IPS DF 6.9 (cell line): ENCODE data around the gene OTOF.

Experiments used
- DNase-seq: peaks from one replicate; pipeline ENCODE4 v3.0.0-alpha.2; 2013; ENCODE audit warnings: low read depth, low spot score
- H3K27ac ChIP-seq: one replicate; pipeline ENCODE4 v1.5.1; 2013; ENCODE audit warnings: low read length, control low read depth
- H3K27me3 ChIP-seq: 2 replicates; pipeline ENCODE4 v1.6.1; 2013; ENCODE audit warnings: mild to moderate bottlenecking, low read length; ENCODE audit not compliant: control insufficient read depth, insufficient read depth
- H3K36me3 ChIP-seq: 2 replicates; pipeline ENCODE4 v1.6.1; 2013; ENCODE audit warnings: low read length; ENCODE audit not compliant: control insufficient read depth, insufficient read depth
- H3K4me1 ChIP-seq: 2 replicates; pipeline ENCODE4 v1.6.1; 2013; ENCODE audit warnings: low read length; ENCODE audit not compliant: control insufficient read depth, insufficient read depth
- H3K4me3 ChIP-seq: 2 replicates; pipeline ENCODE4 v1.5.1; 2013; ENCODE audit warnings: mild to moderate bottlenecking, low read length
- H3K9me3 ChIP-seq: 2 replicates; pipeline ENCODE4 v1.6.1; 2013; ENCODE audit warnings: low read length, inconsistent platforms; ENCODE audit not compliant: control insufficient read depth, insufficient read depth
- WGBS: extraction: QIAGEN DNeasy Blood & Tissue Kit; methylation state at CpG from one replicate; pipeline ENCODE4 v1.1.7; 2013; ENCODE audit warnings: mixed read lengths, missing lambda C conversion rate; ENCODE audit not compliant: insufficient read length, insufficient coverage; 5-methylcytosine and 5-hydroxymethylcytosine counted together

Gene OTOF

DNA sequence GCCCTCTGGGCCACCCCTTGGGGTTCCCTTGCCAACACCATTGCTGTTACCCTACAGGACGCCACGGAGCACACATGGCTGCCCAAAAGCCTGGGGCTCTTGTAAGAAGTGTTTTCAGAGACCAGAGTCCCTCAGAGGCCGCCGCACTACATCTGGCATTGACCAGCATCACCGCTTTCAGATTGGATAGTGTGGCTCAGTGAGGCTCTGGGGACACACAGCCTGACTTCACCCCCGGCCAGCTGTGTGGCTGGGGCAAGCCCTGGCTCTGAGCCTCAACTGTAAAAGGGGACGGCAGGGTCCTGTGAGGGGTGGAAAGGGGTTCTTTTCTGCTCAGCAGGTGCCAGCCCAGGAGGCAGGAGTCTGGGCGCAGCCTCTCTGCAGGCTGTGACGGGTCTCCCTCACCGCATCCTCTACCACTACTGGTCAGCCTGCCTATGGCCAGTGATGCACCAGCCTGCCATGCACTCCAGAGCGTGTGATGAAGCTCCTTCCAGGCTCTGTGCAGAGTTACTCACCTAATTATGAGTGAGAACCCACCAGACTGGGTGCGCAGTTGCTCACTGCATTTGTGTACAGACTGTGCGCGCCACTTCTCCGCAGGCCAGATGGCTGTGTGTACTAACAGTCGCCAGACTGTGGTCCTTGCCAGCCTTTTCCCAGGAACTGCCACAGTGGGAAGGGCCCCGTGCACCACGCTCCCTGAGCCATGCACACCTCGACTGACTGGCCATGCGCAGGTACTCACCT is 10.7 kb upstream of the OTOF start:
- DNase-seq = no peak
- Histone ChIP-seq H3K4me1 (no peaks in the 10 kb centered on the region; the same call in 1 of the 2 replicates), H3K4me3 (no peak overlapping the region), H3K9me3 (no peaks in the 10 kb centered on the region), H3K27ac (no peak overlapping the region), H3K36me3 (no peaks in the 10 kb centered on the region), H3K27me3 (no peaks in the 10 kb centered on the region)
- no CpG with 5 or more reads among the region's 20 CpGs for WGBS

- Histone ChIP-seq H3K27ac (no peak overlapping the region), H3K4me3 (no peak overlapping the region), H3K4me1 (no peaks in the 10 kb centered on the region; the same call in 1 of the 2 replicates), H3K27me3 (no peaks in the 10 kb centered on the region), H3K9me3 (no peaks in the 10 kb centered on the region), H3K36me3 (no peaks in the 10 kb centered on the region)
- no peak for DNase-seq
- no CpG with 5 or more reads among the region's 5 CpGs for WGBS
These were observed 9.3 kb upstream of the OTOF start for GRCh38 chr2:26487192-26487591.

GRCh38 chr2:26486789-26487188 is 8.9 kb upstream of the OTOF start:
- Histone ChIP-seq H3K27ac (no peak overlapping the region), H3K4me1 (no peaks in the 10 kb centered on the region; the same call in 1 of the 2 replicates), H3K36me3 (no peaks in the 10 kb centered on the region), H3K27me3 (no peaks in the 10 kb centered on the region), H3K9me3 (no peaks in the 10 kb centered on the region), H3K4me3 (no peak overlapping the region)
- no peak for DNase-seq
- WGBS = no CpG with 5 or more reads among the region's 3 CpGs

DNA sequence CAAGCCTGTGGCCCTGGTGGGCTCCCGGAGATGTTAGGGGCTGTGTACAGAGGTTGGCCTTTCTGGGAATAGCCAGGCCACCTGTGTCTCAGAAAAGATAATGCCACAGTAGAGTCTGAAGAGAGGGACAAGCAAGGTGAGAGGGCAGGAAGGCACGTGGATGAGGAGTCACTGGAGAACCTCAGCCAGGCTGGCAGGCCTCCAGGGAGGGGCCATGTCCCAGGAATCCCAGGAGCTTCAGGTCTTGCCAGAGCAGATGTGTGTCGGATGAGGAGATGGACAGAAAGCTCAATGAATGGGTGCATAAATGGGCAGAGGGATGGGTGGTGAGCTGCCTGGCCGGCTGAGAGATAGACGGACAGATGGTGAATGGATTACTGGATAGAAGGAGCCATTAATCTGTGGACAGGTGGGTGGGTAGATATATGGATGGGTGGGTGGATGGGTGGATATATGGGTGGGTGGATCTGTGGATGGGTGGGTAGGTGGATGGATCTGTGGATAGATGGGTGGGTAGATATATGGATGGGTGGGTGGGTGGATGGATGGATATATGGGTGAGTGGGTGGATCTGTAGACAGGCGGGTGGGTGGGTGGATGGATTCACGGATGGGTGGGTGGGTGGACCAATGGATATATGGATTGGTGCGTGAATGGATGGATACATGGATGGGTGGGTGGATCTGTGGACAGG is 7.9 kb upstream of the OTOF start:
- H3K9me3 ChIP-seq = no peaks in the 10 kb centered on the region
- H3K4me3 ChIP-seq = no peak overlapping the region
- no peaks in the 10 kb centered on the region; the same call in 1 of the 2 replicates for H3K4me1 ChIP-seq
- no peak for DNase-seq
- WGBS = no CpG with 5 or more reads among the region's 8 CpGs
- H3K27ac ChIP-seq = no peak overlapping the region
- no peaks in the 10 kb centered on the region for H3K36me3 ChIP-seq
- H3K27me3 ChIP-seq = no peaks in the 10 kb centered on the region

DNA sequence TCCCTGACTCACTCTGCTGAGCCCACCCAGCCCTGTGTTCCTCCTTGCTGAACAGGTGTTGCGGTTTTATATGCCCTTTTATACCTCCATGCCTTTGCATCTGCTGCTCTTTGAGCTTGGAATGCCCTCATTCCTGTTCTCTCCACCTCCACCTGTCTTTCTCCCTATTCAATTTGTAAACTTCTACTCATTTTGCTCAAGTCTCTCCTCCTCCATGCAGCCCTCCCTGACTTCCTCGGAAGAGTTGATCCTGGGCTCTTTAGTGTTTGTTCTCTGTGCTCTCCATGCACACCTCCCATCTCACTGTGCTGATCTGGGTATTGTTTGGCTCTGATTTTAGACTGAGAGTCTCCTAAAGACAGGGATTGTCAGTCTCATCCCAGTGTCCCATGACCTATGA is 7.2 kb upstream of the OTOF start:
- Histone ChIP-seq H3K4me3 (no peak overlapping the region), H3K9me3 (no peaks in the 10 kb centered on the region), H3K4me1 (no peaks in the 10 kb centered on the region; the same call in 1 of the 2 replicates), H3K27ac (no peak overlapping the region), H3K36me3 (no peaks in the 10 kb centered on the region; the same call in 1 of the 2 replicates), H3K27me3 (no peaks in the 10 kb centered on the region)
- WGBS = no CpG with 5 or more reads among the region's 2 CpGs
- no peak for DNase-seq

- no peak for DNase-seq
- WGBS = no CpG with 5 or more reads among the region's 4 CpGs
These were observed 6.7 kb upstream of the OTOF start for GRCh38 chr2:26484579-26484978.

DNA sequence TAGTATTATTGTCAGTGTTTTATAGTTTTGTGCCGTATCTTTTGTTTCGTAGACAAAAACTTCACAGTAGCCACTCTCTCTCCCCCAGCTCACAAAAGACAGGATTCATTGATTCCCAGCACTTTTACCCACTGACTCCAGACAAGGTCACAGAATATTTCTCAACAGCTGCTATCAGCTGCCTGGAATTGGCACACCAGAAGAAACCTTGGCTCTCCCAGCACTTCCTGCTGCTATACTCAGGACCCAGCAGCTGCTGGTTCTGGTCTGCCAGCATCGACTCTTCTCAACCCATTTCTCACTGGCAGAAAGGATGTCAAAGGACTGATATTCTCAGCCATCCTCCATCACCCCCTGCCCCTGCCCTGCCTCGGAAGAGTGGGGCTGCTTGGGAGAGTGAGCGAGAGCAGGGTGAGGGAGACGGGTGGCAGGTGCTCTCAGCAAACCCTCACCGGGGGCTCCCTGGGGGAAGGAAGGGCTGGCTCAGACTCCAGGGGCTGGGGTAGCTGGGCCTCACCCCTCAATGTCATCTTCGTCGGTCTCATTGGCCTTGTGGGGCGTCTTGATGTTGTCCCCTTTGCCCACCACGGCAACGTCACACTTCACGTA is 6.1 kb upstream of the OTOF start:
- H3K27ac ChIP-seq = no peak overlapping the region
- no peaks in the 10 kb centered on the region; the same call in 1 of the 2 replicates for H3K4me1 ChIP-seq
- no CpG with 5 or more reads among the region's 13 CpGs for WGBS
- no peaks in the 10 kb centered on the region for H3K9me3 ChIP-seq
- H3K4me3 ChIP-seq = no peak overlapping the region
- DNase-seq = no peak
- no peaks in the 10 kb centered on the region for H3K27me3 ChIP-seq
- H3K36me3 ChIP-seq = no peaks in the 10 kb centered on the region; the same call in 1 of the 2 replicates

More at GRCh38 chr2:26484579-26484978, 6.7 kb upstream of the OTOF start:
- no peak overlapping the region for H3K4me3 ChIP-seq
- no peaks in the 10 kb centered on the region for H3K9me3 ChIP-seq
- no peak overlapping the region for H3K27ac ChIP-seq
- no peaks in the 10 kb centered on the region for H3K27me3 ChIP-seq
- H3K36me3 ChIP-seq = no peaks in the 10 kb centered on the region; the same call in 1 of the 2 replicates
- no peaks in the 10 kb centered on the region; the same call in 1 of the 2 replicates for H3K4me1 ChIP-seq

DNA sequence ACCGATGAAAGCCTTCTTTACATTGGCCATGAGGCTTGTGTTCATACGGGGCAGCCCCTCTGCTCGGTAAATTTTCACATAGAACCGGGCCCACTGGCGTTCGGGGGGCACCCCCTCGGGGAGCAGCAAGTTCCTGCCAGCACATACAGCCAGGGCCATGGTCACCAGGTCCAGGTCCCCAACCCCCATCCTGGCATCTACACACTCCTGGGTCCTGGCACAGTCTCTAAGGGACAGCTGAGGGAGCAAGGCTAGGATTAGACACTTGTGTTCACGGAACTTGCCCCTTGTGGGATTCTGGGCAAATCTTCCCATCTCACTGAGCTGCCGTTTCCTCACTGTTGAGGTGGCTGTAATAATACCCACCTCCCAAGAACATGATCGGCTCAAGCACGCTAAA is 5.6 kb upstream of the OTOF start:
- Histone ChIP-seq H3K4me1 (no peaks in the 10 kb centered on the region), H3K4me3 (no peak overlapping the region), H3K9me3 (no peaks in the 10 kb centered on the region), H3K27me3 (no peaks in the 10 kb centered on the region), H3K36me3 (no peaks in the 10 kb centered on the region; the same call in 1 of the 2 replicates), H3K27ac (no peak overlapping the region)
- DNase-seq = no peak
- WGBS = no CpG with 5 or more reads among the region's 11 CpGs

GRCh38 chr2:26483027-26483326 is 5.1 kb upstream of the OTOF start:
- Histone ChIP-seq H3K9me3 (no peaks in the 10 kb centered on the region), H3K27ac (no peak overlapping the region), H3K36me3 (no peaks in the 10 kb centered on the region; the same call in 1 of the 2 replicates), H3K27me3 (no peaks in the 10 kb centered on the region), H3K4me1 (no peaks in the 10 kb centered on the region; the same call in 1 of the 2 replicates), H3K4me3 (no peak overlapping the region)
- no peak for DNase-seq
- WGBS = 100% methylated on average over 2 of the region's 11 CpGs

DNA sequence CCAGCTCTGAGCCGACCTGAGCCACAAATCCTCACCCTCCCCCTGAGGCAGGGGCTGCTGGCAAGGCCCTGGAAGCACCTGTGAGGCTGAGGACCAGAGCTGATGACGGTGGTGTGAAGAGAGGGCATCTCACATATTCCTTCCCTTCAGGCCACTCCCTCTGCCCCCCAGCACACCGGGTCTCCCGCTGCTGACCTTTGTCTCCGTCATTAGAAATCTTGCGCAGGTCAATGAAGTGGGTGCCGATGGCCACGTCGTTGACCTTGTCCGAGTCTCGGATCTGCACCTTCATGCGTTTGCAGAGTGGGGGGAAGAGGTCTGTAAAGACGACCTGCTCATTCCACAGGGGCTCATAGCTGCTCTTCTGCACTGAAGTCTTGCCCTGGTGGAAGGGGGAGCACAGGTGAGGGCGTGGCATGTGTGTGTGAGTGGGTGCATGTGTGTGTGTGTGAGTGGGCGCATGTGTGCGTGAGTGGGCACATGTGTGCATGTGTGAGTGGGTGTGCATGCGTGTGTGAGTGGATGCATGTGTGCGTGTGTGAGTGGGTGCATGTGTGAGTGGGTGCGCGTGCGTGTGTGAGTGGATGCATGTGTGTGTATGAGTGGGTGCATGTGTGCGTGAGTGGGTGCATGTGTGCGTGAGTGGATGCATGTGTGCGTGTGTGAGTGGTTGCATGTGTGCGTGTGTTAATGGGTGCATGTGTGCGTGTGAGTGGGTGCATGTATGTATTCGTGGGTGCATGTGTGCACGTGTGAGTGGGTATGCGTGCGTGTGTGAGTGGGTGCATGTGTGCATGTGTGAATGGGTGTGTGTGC is 4.5 kb upstream of the OTOF start:
- H3K27ac ChIP-seq = no peak overlapping the region
- WGBS = 100% methylated on average over 4 of the region's 30 CpGs
- DNase-seq = no peak

More for the DNA sequence above, 4.5 kb upstream of the OTOF start:
- Histone ChIP-seq H3K9me3 (no peaks in the 10 kb centered on the region), H3K4me3 (no peak overlapping the region), H3K36me3 (no peaks in the 10 kb centered on the region; the same call in 1 of the 2 replicates), H3K27me3 (no peaks in the 10 kb centered on the region), H3K4me1 (no peaks in the 10 kb centered on the region; the same call in 1 of the 2 replicates)
